ENCODE results near the gene RPS15.

The RPS15 gene

DNA sequence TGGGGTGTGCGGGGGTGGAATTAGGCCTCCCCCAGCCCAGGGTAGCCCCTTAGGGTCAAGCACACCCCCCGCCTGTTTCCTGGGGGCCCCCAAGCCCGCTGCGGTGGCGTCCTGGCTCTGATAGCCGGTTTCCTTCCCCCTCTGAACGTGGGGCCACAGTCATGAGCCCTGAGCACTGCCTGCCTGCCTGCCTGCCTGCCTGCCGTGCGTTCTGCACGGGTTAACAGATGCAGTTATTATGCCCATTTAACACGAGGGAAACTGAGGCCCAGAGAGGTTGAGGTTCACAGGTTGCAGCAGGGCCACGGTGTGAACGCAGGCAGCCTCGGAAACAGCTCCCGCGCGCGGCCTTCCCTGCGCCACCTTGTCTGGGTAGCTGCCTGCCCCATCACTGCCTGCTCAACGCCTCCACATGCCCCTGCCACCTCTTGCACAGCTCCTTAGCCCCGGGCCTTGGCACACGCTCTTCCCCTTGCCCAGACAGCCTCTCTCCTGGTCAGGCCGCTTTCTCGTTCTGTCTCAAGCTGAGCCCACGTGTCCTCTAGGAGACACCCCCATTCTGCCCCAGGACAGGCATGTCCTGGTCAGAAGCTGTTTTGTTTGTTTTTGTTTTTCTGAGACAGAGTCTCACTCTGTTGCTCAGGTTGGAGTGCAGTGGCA is 35.7 kb upstream of the RPS15 start:
- no peak for DNase-seq

- DNase-seq: peak; percentile 84 to 100 (median 96)
Observed at GRCh38 chr19:1406774-1407527, 31.2 kb upstream of the RPS15 start.

GRCh38 chr19:1407528-1408299 is 30.5 kb upstream of the RPS15 start, which contains the start of gene DAZAP1:
DAZAP1 (plus strand) TSS chr19:1407586; CDS start chr19:1407774, 188 bp downstream.
- DNase-seq: peak in 1 of 14 donors; percentile 44

DNA sequence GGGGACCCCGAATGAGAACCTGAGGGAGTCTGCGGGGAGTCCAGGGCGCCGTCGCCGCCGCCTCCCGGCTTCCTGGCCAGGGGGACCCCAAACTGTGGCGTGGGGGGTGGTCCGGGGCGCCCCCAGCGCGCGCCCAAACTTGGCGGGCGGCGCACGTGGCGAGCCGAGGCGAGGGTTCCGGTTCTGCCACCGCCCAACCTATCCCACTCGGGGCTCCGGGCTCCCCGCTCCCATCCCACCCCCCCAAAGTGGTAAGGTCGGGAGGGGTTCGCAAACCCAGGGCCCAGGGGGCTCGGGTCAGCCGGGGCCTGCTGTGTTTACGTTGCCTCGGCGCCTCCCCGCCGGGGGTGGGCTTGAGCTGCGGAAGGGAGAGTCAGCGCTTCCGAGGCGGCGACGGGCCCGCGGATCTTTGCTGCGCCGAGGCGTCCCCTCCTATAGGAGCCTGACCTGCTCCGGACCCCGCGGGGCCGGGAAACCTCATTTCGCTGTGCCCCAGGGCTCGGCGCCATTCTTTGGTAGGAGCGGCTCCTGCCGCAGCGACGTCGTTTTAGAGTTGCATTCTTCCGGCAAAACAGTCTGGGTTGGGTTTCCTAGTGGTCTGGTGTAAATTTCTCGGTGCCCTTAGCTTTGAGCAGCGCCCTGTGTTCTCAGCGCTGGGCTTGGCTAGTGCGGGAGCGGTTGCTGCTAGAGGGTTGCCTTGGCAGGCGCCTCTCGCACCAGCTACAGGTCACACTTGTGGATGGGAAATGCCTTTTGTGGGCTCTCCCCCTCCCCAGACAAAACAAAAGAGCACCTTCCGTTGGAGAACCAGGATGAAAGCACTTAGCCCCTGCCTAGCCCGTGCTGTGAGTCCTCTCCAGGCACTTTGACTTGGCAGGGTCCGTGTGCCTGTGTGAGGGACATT is 29.6 kb upstream of the RPS15 start:
- peak in 4 of 14 donors; percentile 16 to 62 (median 36) for DNase-seq

- no peak for DNase-seq
Observed at GRCh38 chr19:1409204-1410005, 28.8 kb upstream of the RPS15 start.

- DNase-seq: peak in 1 of 14 donors; percentile 35
Observed at GRCh38 chr19:1410136-1410786, 27.9 kb upstream of the RPS15 start.

- DNase-seq: no peak
Observed at GRCh38 chr19:1410789-1411188, 27.4 kb upstream of the RPS15 start.

GRCh38 chr19:1411255-1412191 is 26.7 kb upstream of the RPS15 start:
- peak in 13 of 14 donors; percentile 20 to 93 (median 81) for DNase-seq

- DNase-seq: peak in 1 of 14 donors; percentile 67
Observed at GRCh38 chr19:1412323-1412923, 25.8 kb upstream of the RPS15 start.

GRCh38 chr19:1412995-1413800 is 25.0 kb upstream of the RPS15 start:
- DNase-seq: peak in 1 of 14 donors; percentile 48

GRCh38 chr19:1416014-1416841 is 22.0 kb upstream of the RPS15 start:
- DNase-seq: peak in 1 of 14 donors; percentile 46

GRCh38 chr19:1417145-1417544 is 21.1 kb upstream of the RPS15 start:
- DNase-seq: peak in 3 of 14 donors; percentile 19 to 50 (median 30)

GRCh38 chr19:1417681-1418495 is 20.3 kb upstream of the RPS15 start:
- peak in 1 of 14 donors; percentile 42 for DNase-seq

- no peak for DNase-seq
Observed at GRCh38 chr19:1418496-1418775, 19.8 kb upstream of the RPS15 start.

- DNase-seq: no peak
Observed at GRCh38 chr19:1418951-1419738, 19.1 kb upstream of the RPS15 start.
